Left ventricle myocardium superior (tissue), 1 donor: ENCODE measurements around the gene GLT8D2. TPM values are rescaled to one million over a fixed set of nuclear protein-coding genes. Genes with fewer than 3 reads are reported as not detected.
A peak's percentile ranks its signal among the peaks of the same experiment; 100 is the strongest.
"Not testable (repeated sequence)": the region's sequence is repeated elsewhere in the genome, so short reads cannot be mapped to it uniquely, and the experiment has no call there.

Source experiments
- ATAC-seq: fragments of 200-7000 bp; cut with Tn5 transposase; one replicate; pipeline ENCODE4 v1.9.1; 2020; ENCODE audit warnings: mild to moderate bottlenecking, moderate library complexity
- DNase-seq: peaks from one replicate; pipeline ENCODE4 v3.0.0-alpha.2; 2020
- intact Hi-C: fragments of 100-400 bp; cut with micrococcal nuclease; formaldehyde crosslinking; loops from one replicate; pipeline ENCODE4 v1.11.0; 2022
- total RNA-seq: library from RNA; stranded (reverse); fragmentation: NEBNext Ultra II Directional; extraction: Animal tissue kit (Norgen Biotek cat#: 25700); gene quantifications from one replicate; pipeline ENCODE4 v1.2.1, GENCODE V29; 2021
- donor health status: DM: no; HTN: yes; CAD: no; lungs with severe emphysema.

Gene GLT8D2
- total RNA-seq, 1 donor from 2014 or later = 6.0 TPM

DNA sequence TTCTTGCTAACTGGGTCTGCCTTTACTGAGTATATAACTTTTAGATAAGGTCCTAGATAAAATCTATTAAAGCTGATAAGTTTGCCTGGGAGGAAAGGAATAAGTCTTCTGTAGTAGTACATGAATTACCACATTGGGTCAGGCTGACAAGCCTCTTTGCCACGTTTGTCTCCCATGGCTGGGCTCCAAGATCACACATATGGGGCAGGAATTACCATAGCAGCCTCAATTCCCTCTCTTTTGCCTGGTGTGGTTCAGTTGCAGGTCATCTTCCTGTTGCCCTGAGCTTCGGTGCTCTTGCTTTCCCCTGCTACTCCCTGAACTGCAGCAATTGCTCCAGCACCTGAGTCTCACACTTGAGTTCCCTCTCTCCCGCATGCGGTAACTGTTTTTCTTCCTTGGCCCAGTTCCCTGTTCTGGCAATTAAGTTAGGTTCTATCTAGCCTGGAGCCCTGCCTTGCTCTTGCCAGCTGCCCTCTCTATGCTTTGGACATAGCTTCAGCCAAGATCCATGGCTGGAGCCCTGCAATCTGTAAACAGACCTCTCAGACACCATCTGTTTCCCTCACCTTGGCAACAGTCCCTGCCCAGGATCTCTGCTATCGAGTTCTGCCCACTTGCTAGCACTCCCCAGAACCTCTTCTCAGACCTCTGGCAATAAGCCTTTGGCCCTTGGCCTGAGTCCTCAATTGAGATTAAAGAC, 5.8 kb upstream of the GLT8D2 start:
- intact Hi-C loops = no loop called here
- DNase-seq (peak; percentile 80), ATAC-seq (peak; percentile 96)

- no peak for ATAC-seq
- DNase-seq = no peak
- intact Hi-C loops = no loop called here
Measured at GRCh38 chr12:104054681-104055346, 4.8 kb upstream of the GLT8D2 start.

GRCh38 chr12:104050436-104050835, 449 bp upstream of the GLT8D2 start:
- ATAC-seq = peak; percentile 10
- intact Hi-C loops = no loop called here
- no peak for DNase-seq

GRCh38 chr12:104049278-104049902, 597 bp downstream of the GLT8D2 start:
- ATAC-seq (peak; percentile 8), DNase-seq (no peak)
- intact Hi-C loops = no loop called here

- intact Hi-C loops = no loop called here
- DNase-seq (no peak), ATAC-seq (no peak)
Measured at GRCh38 chr12:104048811-104049210, 1.2 kb downstream of the GLT8D2 start.

DNA sequence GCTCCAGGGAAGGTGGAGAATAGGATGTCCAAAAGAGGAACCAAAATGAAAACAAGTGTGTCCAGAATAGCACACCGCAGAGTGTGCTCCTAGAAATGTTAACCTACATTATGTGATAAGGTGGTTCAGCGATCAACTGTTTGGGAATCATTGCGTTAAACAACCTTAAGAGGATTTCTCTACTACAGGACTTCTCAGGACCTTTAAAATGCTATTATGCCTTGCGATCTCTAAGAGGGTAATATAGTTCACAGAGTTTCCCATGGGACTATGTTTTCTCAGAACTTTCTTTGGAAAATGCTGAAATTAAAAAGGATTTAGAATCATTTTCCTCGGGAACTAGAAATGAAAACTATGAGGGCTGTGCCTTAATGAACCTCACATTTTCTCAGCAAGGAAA, 1.8 kb downstream of the GLT8D2 start:
- DNase-seq (no peak), ATAC-seq (no peak)
- intact Hi-C loops = no loop called here

DNA sequence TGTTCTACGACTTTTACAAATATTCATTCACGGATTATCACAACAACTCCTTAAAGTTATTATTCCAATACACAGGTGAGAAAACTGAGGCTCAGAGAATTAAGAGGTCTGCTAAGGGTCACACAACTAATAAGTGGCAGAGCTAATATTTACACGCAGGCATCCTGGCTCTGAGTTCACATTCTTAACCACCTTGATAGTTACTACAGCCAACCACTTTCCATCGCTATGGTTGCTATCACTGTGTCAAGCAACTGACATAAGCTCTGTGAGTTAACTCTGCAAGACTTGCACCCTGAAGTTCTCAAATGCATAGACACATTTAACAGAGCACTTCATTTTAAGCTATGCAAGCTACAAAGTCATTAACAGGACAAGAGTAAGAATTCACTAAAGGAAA, 3.7 kb downstream of the GLT8D2 start:
- intact Hi-C loops = no loop called here
- DNase-seq = no peak
- peak; percentile 58 for ATAC-seq

GRCh38 chr12:104044158-104044557, 5.8 kb downstream of the GLT8D2 start:
- ATAC-seq = no peak
- no peak for DNase-seq
- intact Hi-C loops = no loop called here

DNA sequence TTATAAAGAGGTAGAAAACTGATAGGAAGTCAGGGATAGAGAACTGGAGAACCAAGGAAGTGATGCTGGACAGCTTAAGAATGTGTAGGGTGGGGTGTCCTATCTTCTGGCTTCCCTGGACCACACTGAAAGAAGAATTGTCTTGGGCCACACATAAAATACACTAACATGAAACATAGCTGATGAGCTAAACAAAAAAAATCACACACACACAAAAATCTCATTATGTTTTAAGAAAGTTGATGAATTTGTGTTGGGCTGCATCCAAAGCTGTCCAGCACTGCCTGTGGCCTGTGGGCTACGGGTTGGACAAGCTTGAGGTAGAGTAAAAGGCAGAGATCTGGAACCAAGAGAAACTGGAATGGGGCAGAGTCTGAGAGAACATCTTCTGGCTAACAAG, 7.4 kb downstream of the GLT8D2 start:
- intact Hi-C loops = no loop called here
- DNase-seq (no peak), ATAC-seq (no peak)

DNA sequence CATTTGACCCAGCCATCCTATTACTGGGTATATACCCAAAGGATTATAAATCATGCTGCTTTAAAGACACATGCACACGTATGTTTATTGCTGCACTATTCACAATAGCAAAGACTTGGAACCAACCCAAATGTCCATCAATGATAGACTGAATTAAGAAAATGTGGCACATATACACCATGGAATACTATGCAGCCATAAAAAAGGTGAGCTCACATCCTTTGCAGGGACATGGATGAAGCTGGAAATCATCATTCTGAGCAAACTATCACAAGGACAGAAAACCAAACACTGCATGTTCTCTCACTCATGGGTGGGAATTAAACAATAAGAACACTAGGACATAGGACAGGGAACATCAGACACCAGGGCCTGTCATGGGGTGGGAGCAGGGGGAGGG, 10.2 kb downstream of the GLT8D2 start:
- DNase-seq, ATAC-seq, intact Hi-C loops: not testable (repeated sequence)

GRCh38 chr12:104036143-104036542, 13.8 kb downstream of the GLT8D2 start:
- DNase-seq, ATAC-seq, intact Hi-C loops: not testable (repeated sequence)

GRCh38 chr12:104030596-104030995, 19.4 kb downstream of the GLT8D2 start:
- ATAC-seq, DNase-seq, intact Hi-C loops: not testable (repeated sequence)

DNA sequence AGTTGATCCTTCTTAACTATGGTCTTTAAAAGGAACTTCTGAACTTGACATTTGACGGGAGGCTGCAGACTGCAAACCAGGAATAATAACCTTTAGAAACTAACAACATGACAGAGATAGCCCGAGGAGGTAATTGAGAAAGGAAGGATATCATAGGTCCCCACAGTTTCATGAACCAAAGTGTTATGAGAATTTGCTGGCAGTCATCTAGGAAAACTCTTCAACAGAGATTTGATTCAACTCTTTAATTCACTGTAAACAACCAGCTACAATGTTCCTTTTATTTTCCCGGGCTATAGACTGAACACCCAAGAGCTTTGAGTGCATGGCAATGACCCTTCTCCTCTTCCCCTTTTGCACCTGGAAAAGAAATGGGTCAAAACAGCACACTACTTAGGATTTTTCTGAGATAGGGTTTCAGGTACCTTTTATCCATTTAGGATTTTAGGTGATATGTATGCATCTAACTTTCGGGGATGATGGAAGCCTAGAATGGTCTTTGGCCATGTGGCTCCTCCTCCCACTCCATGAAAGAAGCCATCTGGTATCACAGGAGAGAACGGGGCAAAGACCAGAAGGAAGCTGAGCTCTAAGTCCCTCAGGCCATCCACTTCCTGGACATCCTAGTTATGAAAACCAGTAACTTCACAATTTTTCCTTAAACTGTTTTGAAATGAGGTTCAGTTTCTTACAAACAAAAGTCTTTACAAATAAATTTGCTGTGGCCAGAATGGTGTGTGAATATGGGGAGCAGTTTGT, 23.0 kb downstream of the GLT8D2 start:
- ATAC-seq = peak; percentile 79
- no peak for DNase-seq
- intact Hi-C loops = no loop called here

GRCh38 chr12:104025771-104026170, 24.2 kb downstream of the GLT8D2 start:
- no peak for ATAC-seq
- no peak for DNase-seq
- intact Hi-C loops = no loop called here

DNA sequence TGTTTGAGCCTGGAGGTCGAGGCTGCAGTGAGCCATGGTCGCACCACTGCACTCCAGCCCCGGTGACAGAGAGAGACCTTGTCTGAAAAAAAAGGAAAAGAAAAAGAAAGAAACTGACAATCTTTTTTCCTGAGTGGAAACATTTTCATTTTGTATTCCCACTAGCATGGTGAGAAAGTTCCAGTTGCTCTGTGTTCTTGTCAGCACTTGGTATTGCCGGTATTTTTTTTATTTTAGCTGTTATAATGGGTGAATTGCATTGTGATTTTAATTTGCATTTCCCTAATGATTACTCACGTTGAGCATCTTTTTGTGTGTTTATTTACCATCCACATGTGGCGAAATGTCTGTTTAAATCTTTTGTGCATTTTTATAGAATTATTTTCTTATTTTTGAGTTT, 25.6 kb downstream of the GLT8D2 start:
- no peak for ATAC-seq

GRCh38 chr12:104023710-104024109, 26.3 kb downstream of the GLT8D2 start:
- no peak for ATAC-seq

More for the DNA sequence above, 25.6 kb downstream of the GLT8D2 start:
- intact Hi-C loops = no loop called here
- no peak for DNase-seq

DNA sequence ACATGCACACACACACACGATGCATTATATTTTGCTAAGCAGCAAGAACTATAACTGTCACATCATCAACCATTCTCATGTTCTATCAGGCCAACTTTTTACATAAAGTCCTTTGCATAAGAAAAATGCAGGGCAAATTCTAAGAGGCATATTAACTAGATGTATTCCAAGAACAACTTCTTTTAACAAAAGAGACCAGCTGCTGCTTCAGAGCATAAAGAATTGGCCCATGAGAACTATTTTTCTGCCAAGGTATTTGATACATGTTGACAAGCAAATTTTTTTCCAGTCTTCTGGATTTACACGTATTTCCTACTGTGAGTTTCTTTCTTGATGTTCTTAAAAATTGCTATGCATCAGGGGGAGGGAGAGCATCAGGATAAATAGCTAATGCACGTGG, 27.2 kb downstream of the GLT8D2 start:
- intact Hi-C loops = no loop called here
- no peak for DNase-seq
- ATAC-seq = no peak

More at GRCh38 chr12:104023710-104024109, 26.3 kb downstream of the GLT8D2 start:
- intact Hi-C loops = no loop called here
- no peak for DNase-seq

- ATAC-seq, intact Hi-C loops, DNase-seq: not testable (repeated sequence)
Measured at GRCh38 chr12:104021862-104022261, 28.1 kb downstream of the GLT8D2 start.

GRCh38 chr12:104012331-104012730, 37.7 kb downstream of the GLT8D2 start:
- intact Hi-C loops = no loop called here
- ATAC-seq = no peak
- no peak for DNase-seq

DNA sequence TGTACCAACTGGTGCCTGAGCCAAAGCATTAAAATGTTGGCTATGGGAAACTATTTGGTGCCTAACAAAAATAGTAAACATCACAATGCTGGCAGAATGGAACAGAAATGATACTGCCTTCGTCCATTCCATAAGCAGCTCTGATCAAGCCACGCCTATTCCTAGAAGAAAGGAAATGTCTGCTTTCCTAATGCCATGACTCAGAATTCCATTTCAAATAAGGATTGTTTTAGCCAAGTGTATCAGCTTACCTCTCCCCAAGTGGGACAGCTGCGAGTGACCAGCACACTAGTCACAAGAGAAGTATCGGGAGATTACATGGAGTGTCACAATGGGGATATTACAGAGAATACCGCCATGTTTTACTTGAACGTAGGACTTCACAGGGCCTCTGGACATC, 38.7 kb downstream of the GLT8D2 start:
- peak; percentile 8 for ATAC-seq
- intact Hi-C loops = no loop called here
- no peak for DNase-seq
